Measurements from ENCODE around the gene FGF11. TPM values are rescaled to one million over a fixed set of nuclear protein-coding genes. Genes with fewer than 3 reads are reported as not detected.

Gene FGF11
- total RNA-seq, 1 donor from 2014 or later, result 1.0 TPM

DNA sequence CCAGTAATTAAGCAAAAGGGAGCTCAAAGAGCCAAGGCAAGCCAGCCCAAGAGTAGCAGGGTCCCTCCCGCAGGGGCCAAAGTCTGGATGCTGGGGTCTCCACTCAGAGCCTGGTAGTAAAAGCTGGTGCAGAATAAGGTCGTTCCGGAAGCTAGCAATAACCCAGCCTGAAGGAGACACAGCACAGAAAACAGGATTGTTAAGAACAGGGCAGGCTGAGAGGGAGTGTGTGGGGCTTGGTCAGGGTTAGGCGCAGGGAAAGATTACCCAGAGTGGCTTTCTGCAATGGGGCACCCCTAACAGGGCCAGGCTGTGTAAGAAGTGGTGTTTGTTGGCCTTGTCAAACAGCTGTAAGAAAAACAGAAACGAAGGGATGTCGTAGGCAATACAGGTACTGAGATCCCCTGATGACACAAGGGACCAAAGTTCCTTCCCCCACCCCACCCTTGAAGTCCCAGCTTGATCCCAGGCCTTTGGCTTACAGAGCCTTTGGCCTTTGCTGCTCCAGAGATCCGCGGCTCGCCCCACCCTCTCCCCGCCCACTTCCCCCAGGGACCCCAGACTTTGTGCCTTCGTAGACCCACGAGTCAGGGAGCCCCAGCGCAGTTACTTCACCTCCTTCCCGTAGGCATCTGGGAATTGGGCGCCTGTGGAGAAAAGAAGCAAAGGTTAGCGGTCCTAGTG, 36.1 kb upstream of the FGF11 start:
- H3K4me3 ChIP-seq (ENCODE audit: low read length in 3 of 3), result peak overlapping the region; percentile 86 to 90 (median 89)
- peak overlapping the region; percentile 76 to 95 (median 78) for H3K9ac ChIP-seq (ENCODE audit: low read depth in 1 of 3, low read length in 3 of 3)
- H3K27me3 ChIP-seq (ENCODE audit: control insufficient read depth in 3 of 3, insufficient read depth in 3 of 3, low read length in 3 of 3), result no peaks in the 10 kb centered on the region
- H3K27ac ChIP-seq (ENCODE audit: low read depth, low read length), result peak overlapping the region; percentile 84
- no peaks in the 10 kb centered on the region for H3K36me3 ChIP-seq (ENCODE audit: control insufficient read depth in 3 of 3, insufficient read depth in 3 of 3, low read length in 3 of 3)
- H3K4me1 ChIP-seq (ENCODE audit: control insufficient read depth in 3 of 3, insufficient read depth in 3 of 3, low read length in 3 of 3), result peaks cover 13 to 21% (median 13%) of the 10 kb centered on the region in 3 donors
- no peaks in the 10 kb centered on the region for H3K9me3 ChIP-seq (ENCODE audit: control insufficient read depth in 3 of 3, low read length in 3 of 3)

DNA sequence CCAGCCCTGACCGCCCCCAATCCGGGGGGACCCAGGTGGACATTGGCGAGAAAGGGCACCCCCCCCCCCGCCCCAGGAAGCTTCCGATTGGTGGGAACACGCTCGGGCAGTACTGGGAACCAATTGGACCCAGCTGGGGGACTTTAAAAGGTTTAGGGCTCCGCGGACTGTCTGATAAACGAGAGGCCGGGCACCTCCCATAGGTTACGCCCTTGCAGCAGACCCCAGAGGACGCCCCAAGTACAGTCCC, 35.7 kb upstream of the FGF11 start:
- Histone ChIP-seq H3K36me3 (ENCODE audit: control insufficient read depth in 3 of 3, insufficient read depth in 3 of 3, low read length in 3 of 3) (peaks cover 0 to under 1% (median 0%) of the 10 kb centered on the region in 3 donors), H3K27ac (ENCODE audit: low read depth, low read length) (peak overlapping the region; percentile 84), H3K9ac (ENCODE audit: low read depth in 1 of 3, low read length in 3 of 3) (peak overlapping the region; percentile 76 to 95 (median 78)), H3K4me1 (ENCODE audit: control insufficient read depth in 3 of 3, insufficient read depth in 3 of 3, low read length in 3 of 3) (peaks cover 13 to 21% (median 13%) of the 10 kb centered on the region in 3 donors), H3K4me3 (ENCODE audit: low read length in 3 of 3) (peak overlapping the region; percentile 86 to 90 (median 89)), H3K27me3 (ENCODE audit: control insufficient read depth in 3 of 3, insufficient read depth in 3 of 3, low read length in 3 of 3) (no peaks in the 10 kb centered on the region), H3K9me3 (ENCODE audit: control insufficient read depth in 3 of 3, low read length in 3 of 3) (no peaks in the 10 kb centered on the region)

DNA sequence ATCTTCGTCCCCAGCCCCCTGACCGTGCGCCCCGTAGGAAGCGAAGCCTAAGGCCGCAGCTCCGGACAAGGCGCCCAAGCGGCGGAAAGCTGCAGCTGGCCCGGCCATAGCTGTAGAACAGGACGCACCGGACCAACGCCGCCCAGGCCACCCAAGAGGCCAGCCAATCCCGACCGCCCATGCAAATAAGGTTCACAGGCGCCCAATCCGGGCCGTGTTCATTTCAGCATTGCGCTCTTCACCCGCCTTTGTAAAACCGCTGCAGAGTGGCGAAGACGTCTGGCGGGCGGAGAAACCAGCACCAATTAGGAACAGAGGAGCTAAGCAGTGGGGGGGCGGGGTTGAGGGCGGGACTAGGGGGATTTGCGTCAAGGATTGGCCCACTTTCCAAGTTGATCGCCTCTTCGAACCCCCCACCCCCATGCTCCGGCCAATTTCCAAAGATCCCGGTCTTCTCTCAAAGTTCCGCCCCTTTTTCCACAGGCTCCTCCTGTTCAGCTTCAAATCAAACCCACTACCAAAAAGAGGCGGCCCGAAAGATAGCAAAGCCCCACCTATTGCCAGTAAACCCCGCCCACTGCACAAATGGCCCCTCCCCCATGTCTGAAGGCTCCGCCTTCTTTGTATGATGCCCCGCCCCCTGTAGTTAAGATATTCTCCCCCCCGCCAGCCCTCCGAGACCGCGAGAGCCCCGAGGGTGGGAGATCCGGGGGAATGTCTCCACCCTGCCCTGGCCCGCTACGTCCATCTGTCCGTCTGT, 35.2 kb upstream of the FGF11 start, which contains the start of gene TMEM256:
TMEM256 (minus strand) TSS at position 121 of the 760 bp plus-strand sequence; CDS start at position 108, 13 bp downstream.
- peak within 1 kb of the TSS; percentile 76 to 95 (median 78) for H3K9ac ChIP-seq (ENCODE audit: low read depth in 1 of 3, low read length in 3 of 3)
- H3K4me3 ChIP-seq (ENCODE audit: low read length in 3 of 3), result peak within 1 kb of the TSS; percentile 86 to 90 (median 89)
- H3K4me1 ChIP-seq (ENCODE audit: control insufficient read depth in 3 of 3, insufficient read depth in 3 of 3, low read length in 3 of 3), result peaks cover 13 to 21% (median 13%) of the 10 kb centered on the region in 3 donors
- H3K27ac ChIP-seq (ENCODE audit: low read depth, low read length), result peak within 1 kb of the TSS; percentile 84
- no peaks in the 10 kb centered on the region for H3K9me3 ChIP-seq (ENCODE audit: control insufficient read depth in 3 of 3, low read length in 3 of 3)
- peaks cover 0 to 4% (median 1%) of the 10 kb centered on the region in 3 donors for H3K36me3 ChIP-seq (ENCODE audit: control insufficient read depth in 3 of 3, insufficient read depth in 3 of 3, low read length in 3 of 3)
- no peaks in the 10 kb centered on the region for H3K27me3 ChIP-seq (ENCODE audit: control insufficient read depth in 3 of 3, insufficient read depth in 3 of 3, low read length in 3 of 3)

DNA sequence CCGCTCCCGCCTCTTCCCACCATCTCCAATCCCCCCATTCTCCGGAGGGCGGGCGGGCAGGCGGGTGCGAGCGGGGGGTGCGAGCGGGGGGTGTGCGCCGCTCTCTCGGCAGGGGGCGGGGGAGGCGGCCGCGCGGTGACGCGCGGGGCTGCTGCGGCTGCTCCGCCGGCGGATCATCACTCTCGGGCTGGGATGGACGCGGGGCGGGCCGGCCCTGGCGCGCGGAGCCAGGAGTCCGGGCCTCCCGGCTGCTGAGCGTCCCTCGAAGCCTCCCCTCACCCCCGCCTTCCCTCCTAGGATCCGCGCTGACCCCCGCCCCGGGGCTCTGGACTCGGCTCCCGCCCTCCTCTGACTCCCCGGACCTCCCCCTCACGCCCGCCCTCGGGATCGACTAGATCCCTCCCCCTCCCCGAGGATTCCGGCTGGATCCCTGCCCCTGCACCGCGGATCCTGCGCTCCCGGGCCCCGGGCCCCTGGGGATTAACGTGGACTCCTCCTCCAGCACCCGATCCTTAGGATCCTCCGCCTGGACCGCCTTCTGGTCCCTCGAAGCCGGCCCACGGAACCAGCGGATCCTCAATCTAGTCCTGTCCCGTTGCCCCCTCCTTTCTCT, 34.5 kb upstream of the FGF11 start:
- peaks cover 4 to 6% (median 5%) of the 10 kb centered on the region in 3 donors for H3K36me3 ChIP-seq (ENCODE audit: control insufficient read depth in 3 of 3, insufficient read depth in 3 of 3, low read length in 3 of 3)
- H3K9me3 ChIP-seq (ENCODE audit: control insufficient read depth in 3 of 3, low read length in 3 of 3), result no peaks in the 10 kb centered on the region
- H3K9ac ChIP-seq (ENCODE audit: low read depth in 1 of 3, low read length in 3 of 3), result peak overlapping the region; percentile 72 to 80 (median 76)
- no peaks in the 10 kb centered on the region for H3K27me3 ChIP-seq (ENCODE audit: control insufficient read depth in 3 of 3, insufficient read depth in 3 of 3, low read length in 3 of 3)
- H3K4me3 ChIP-seq (ENCODE audit: low read length in 3 of 3), result peak overlapping the region; percentile 67 to 73 (median 71)
- H3K4me1 ChIP-seq (ENCODE audit: control insufficient read depth in 3 of 3, insufficient read depth in 3 of 3, low read length in 3 of 3), result peaks cover 13 to 21% (median 13%) of the 10 kb centered on the region in 3 donors
- peak overlapping the region; percentile 84 for H3K27ac ChIP-seq (ENCODE audit: low read depth, low read length)

DNA sequence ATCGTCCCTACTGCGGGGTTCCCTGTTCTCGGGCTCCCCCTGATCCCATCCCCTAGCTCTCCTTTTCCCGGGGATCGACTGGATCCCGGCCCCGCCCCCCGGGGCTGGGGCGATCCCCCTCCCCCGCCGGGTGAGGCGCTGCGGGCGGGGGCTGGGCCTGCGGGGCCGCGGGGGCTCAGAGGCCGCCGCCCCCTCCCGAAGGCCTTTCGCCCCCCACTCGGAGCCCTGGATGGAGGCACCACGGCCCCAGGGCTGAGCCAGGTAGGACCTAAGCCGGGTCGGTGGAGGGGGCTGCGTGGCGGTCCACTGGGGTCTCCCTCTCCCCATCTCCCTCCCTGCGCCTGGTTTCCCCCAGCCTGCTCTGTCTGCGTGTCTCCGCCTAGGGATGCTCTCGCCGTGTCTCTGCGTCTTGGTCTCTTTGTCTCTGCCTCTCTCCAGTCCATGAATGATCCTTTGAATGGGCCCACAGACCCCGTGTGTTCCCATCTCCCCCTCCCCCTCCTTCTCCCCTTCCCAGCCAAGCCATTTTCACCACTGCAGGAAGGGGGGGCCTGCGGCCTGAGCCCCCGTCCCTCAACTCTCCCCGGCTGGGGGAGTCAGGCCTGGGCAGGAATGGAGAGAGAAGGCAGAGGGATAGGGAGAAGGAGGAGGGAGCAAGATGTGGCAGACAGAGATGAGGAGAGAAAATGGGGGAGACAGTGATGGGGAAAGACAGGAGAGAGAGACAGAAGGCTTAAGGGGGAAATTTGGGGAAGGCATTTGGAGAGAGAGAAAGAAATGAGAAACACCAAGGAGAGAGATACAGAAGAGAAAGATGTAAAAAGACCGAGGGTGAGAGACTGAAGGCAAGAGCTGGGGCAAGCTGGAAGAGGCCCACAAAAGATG, 33.7 kb upstream of the FGF11 start:
- Histone ChIP-seq H3K9me3 (ENCODE audit: control insufficient read depth in 3 of 3, low read length in 3 of 3) (no peaks in the 10 kb centered on the region), H3K4me1 (ENCODE audit: control insufficient read depth in 3 of 3, insufficient read depth in 3 of 3, low read length in 3 of 3) (peaks cover 13 to 21% (median 13%) of the 10 kb centered on the region in 3 donors), H3K9ac (ENCODE audit: low read depth in 1 of 3, low read length in 3 of 3) (peak overlapping the region; percentile 72 to 80 (median 76)), H3K36me3 (ENCODE audit: control insufficient read depth in 3 of 3, insufficient read depth in 3 of 3, low read length in 3 of 3) (peaks cover 4 to 8% (median 6%) of the 10 kb centered on the region in 3 donors), H3K4me3 (ENCODE audit: low read length in 3 of 3) (peak overlapping the region; percentile 67 to 73 (median 71)), H3K27ac (ENCODE audit: low read depth, low read length) (peak overlapping the region; percentile 84), H3K27me3 (ENCODE audit: control insufficient read depth in 3 of 3, insufficient read depth in 3 of 3, low read length in 3 of 3) (no peaks in the 10 kb centered on the region)

DNA sequence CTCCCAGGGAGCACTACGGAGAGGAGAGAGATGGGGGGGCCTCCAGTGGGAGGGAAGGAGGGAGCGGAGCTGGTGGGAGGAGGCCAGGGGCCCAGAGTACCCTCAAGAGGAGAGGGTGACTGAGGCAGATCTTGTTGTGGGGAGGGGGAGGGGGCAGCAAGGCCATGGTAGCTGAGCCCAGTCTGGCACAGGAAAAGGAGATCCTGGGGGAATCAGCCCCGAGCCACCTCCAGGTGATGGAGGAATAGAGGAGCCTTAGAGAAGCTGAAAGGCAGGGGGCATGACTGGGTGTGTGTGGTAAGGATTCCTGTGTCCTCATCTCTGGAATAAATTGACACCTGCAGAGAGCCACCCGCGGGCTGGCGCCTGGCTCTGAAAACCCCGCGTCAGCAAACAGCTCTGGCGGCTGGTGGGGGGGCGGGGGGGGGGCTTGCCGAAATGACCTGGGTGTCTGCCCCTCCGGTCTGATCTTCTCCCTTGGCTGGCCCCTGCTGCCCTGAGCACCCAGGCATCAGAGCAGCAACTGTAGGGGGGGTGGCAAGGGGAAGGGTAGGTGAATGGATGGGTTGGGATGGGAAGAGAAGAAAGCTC, 33.0 kb upstream of the FGF11 start:
- H3K9me3 ChIP-seq (ENCODE audit: control insufficient read depth in 3 of 3, low read length in 3 of 3), result no peaks in the 10 kb centered on the region
- no peak overlapping the region for H3K9ac ChIP-seq (ENCODE audit: low read depth in 1 of 3, low read length in 3 of 3)
- peak overlapping the region; percentile 84 for H3K27ac ChIP-seq (ENCODE audit: low read depth, low read length)
- H3K4me3 ChIP-seq (ENCODE audit: low read length in 3 of 3), result no peak overlapping the region
- H3K36me3 ChIP-seq (ENCODE audit: control insufficient read depth in 3 of 3, insufficient read depth in 3 of 3, low read length in 3 of 3), result peaks cover 4 to 9% (median 6%) of the 10 kb centered on the region in 3 donors
- peaks cover 13 to 21% (median 13%) of the 10 kb centered on the region in 3 donors for H3K4me1 ChIP-seq (ENCODE audit: control insufficient read depth in 3 of 3, insufficient read depth in 3 of 3, low read length in 3 of 3)
- no peaks in the 10 kb centered on the region for H3K27me3 ChIP-seq (ENCODE audit: control insufficient read depth in 3 of 3, insufficient read depth in 3 of 3, low read length in 3 of 3)

DNA sequence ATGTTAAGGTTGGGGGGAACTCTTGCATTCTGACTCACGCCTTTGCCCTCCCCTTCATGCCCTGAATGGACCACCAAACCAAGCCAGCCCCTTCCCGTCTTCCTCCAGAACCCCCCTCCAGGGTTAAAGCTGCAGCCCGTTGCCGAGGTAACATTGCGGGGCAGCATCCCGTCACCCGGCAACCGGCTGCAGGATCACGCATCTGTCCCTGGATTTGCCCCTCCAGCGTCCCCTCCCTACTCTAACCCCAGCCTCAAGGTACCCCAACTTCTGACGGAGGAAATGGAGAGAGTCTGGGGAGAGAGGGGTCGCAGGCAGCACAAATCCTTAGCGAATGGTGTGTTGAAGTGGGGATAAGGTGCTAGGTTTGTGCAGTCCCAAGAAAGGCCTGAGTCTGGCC, 32.2 kb upstream of the FGF11 start:
- Histone ChIP-seq H3K4me3 (ENCODE audit: low read length in 3 of 3) (no peak overlapping the region), H3K27me3 (ENCODE audit: control insufficient read depth in 3 of 3, insufficient read depth in 3 of 3, low read length in 3 of 3) (no peaks in the 10 kb centered on the region), H3K9me3 (ENCODE audit: control insufficient read depth in 3 of 3, low read length in 3 of 3) (no peaks in the 10 kb centered on the region), H3K9ac (ENCODE audit: low read depth in 1 of 3, low read length in 3 of 3) (no peak overlapping the region), H3K36me3 (ENCODE audit: control insufficient read depth in 3 of 3, insufficient read depth in 3 of 3, low read length in 3 of 3) (peaks cover 4 to 9% (median 6%) of the 10 kb centered on the region in 3 donors), H3K27ac (ENCODE audit: low read depth, low read length) (no peak overlapping the region), H3K4me1 (ENCODE audit: control insufficient read depth in 3 of 3, insufficient read depth in 3 of 3, low read length in 3 of 3) (peaks cover 13 to 21% (median 13%) of the 10 kb centered on the region in 3 donors)

DNA sequence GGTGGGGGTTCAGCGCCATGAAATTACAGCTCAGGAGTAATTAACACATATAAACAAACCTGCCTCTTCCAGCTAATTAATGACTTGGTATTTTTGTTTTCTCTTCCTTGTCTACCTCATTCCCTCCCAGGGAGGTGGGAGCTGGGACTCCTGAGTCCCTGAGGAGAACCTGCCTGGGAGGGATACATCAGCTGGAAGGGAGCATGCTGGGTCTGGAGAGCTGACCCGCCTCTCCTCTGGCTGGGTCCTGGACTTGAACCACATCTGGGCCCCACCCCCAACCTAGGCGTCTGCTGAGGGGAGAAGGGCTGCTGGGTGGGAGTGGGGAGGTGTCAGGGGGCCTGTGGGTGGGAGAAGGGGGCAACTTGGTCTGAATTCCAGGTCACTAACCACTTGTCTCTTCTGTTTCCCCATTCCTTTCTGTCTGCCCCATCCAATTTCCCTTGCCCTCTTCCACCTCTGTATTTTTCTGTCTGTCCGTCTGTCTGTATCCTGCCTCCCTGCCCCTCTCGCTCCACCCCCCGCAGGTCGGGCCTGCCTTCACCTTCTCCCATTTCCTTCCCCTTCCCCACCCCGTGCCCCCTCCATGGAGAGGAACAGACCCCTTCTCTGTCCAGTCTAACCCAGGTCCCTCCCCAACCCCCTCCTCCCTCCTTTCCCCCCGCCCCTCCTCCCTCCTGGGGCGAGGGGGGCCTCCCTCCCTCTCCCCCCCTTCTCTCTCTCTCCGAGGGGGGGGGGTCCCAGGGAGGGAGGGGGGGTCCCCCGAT, 31.6 kb upstream of the FGF11 start, which contains the start of gene NLGN2:
NLGN2 (plus strand) TSS at position 361 of the 767 bp plus-strand sequence. CDS start 411 bp downstream, outside the sequence.
- no peaks in the 10 kb centered on the region for H3K27me3 ChIP-seq (ENCODE audit: control insufficient read depth in 3 of 3, insufficient read depth in 3 of 3, low read length in 3 of 3)
- H3K4me3 ChIP-seq (ENCODE audit: low read length in 3 of 3), result no peak within 1 kb of the TSS
- peaks cover 4 to 9% (median 6%) of the 10 kb centered on the region in 3 donors for H3K36me3 ChIP-seq (ENCODE audit: control insufficient read depth in 3 of 3, insufficient read depth in 3 of 3, low read length in 3 of 3)
- H3K27ac ChIP-seq (ENCODE audit: low read depth, low read length), result no peak within 1 kb of the TSS
- H3K9me3 ChIP-seq (ENCODE audit: control insufficient read depth in 3 of 3, low read length in 3 of 3), result no peaks in the 10 kb centered on the region
- H3K9ac ChIP-seq (ENCODE audit: low read depth in 1 of 3, low read length in 3 of 3), result no peak within 1 kb of the TSS
- H3K4me1 ChIP-seq (ENCODE audit: control insufficient read depth in 3 of 3, insufficient read depth in 3 of 3, low read length in 3 of 3), result peaks cover 11 to 20% (median 12%) of the 10 kb centered on the region in 3 donors

All from skeletal muscle tissue (tissue), 4 donors.